Stimulated activated CD8-positive, alpha-beta memory T cell treated with anti-CD3 and anti-CD28 coated beads, Interleukin-4, amount 100 ng/mL, for 24 hours (primary cell): ENCODE data around the gene ZNF483.
"Not testable (repeated sequence)": the region's sequence is repeated elsewhere in the genome, so short reads cannot be mapped to it uniquely, and the experiment has no call there.

Experiments
- DNase-seq: peaks from one replicate; pipeline ENCODE4 v3.0.0-alpha.2; 2020; ENCODE audit warnings: low read depth

The ZNF483 gene

GRCh38 chr9:111542497-111543254 lies 17.7 kb downstream of the ZNF483 start:
- DNase-seq = no peak

- DNase-seq = no peak
These were observed 23.6 kb downstream of the ZNF483 start for GRCh38 chr9:111548623-111549022.

- DNase-seq = not testable (repeated sequence)
These were observed 30.4 kb downstream of the ZNF483 start for GRCh38 chr9:111555425-111555824.

- no peak for DNase-seq
These were observed 34.1 kb downstream of the ZNF483 start for GRCh38 chr9:111559000-111559610.

GRCh38 chr9:111561165-111561719 lies 36.3 kb downstream of the ZNF483 start:
- no peak for DNase-seq

- DNase-seq = no peak
These were observed 41.3 kb downstream of the ZNF483 start for GRCh38 chr9:111566234-111566633.

GRCh38 chr9:111568127-111568526 lies 43.1 kb downstream of the ZNF483 start:
- not testable (repeated sequence) for DNase-seq

GRCh38 chr9:111572950-111573604 lies 48.1 kb downstream of the ZNF483 start:
- no peak for DNase-seq

GRCh38 chr9:111582888-111583287 lies 57.9 kb downstream of the ZNF483 start:
- DNase-seq = no peak

- no peak for DNase-seq
These were observed 61.4 kb downstream of the ZNF483 start for GRCh38 chr9:111586378-111586777.

- no peak for DNase-seq
These were observed 63.9 kb downstream of the ZNF483 start for GRCh38 chr9:111588846-111589245.

GRCh38 chr9:111597852-111598732 lies 73.1 kb downstream of the ZNF483 start:
- DNase-seq = peak; percentile 28

GRCh38 chr9:111598733-111599091 lies 73.7 kb downstream of the ZNF483 start:
- no peak for DNase-seq

- DNase-seq = no peak
These were observed 74.3 kb downstream of the ZNF483 start, which contains the start of gene PTGR1 for GRCh38 chr9:111599092-111599954. Gene PTGR1, minus strand, starts transcription at chr9:111599647. Its CDS starts 2,225 bp downstream, at chr9:111597422.

- no peak for DNase-seq
These were observed 75.0 kb downstream of the ZNF483 start for GRCh38 chr9:111599955-111600343.

- DNase-seq = no peak
These were observed 76.4 kb downstream of the ZNF483 start for GRCh38 chr9:111601237-111602018.

- no peak for DNase-seq
These were observed 78.1 kb downstream of the ZNF483 start for GRCh38 chr9:111603041-111603440.

GRCh38 chr9:111604054-111604615 lies 79.2 kb downstream of the ZNF483 start:
- DNase-seq = no peak

GRCh38 chr9:111605041-111605559 lies 80.1 kb downstream of the ZNF483 start:
- no peak for DNase-seq
